HCT116 (cell line): Measurements from ENCODE around the gene LDLRAD4. TPM values are rescaled to one million over a fixed set of nuclear protein-coding genes. Genes with fewer than 3 reads are reported as not detected.

Experiments used
- ATAC-seq: fragments of 200-7000 bp; cut with Tn5 transposase; 2 replicates; pipeline ENCODE4 v1.9.1; 2020; ENCODE audit warnings: mild to moderate bottlenecking, moderate library complexity
- BruUV-seq: library from RNA; stranded (reverse); fragments of 400-500 nt; replicated peaks from 2 replicates; lab custom pipeline; 2021; lab: Mats Ljungman, UMichigan
- CTCF ChIA-PET: fragments of 300-600 bp; sonication (Branson Sonifier 250); formaldehyde crosslinking; loops from one replicate; lab custom pipeline; 2021; ENCODE audit warnings: antibody characterized with exemption; lab: Charles Lee
- POLR2A ChIA-PET: fragments of 300-600, 350-600 bp; sonication (Branson Sonifier 250); formaldehyde crosslinking; loops from one replicate; lab custom pipeline; 2021; ENCODE audit warnings: antibody characterized with exemption; lab: Charles Lee
- RAD21 ChIA-PET, 2 experiments: fragments of 300-600 bp; sonication (Branson Sonifier 250); formaldehyde crosslinking; loops; one replicate each; lab custom pipeline; 2023; ENCODE audit warnings: low total read pairs in 2 of 2; ENCODE audit not compliant: uncharacterized antibody in 2 of 2, unreplicated experiment in 2 of 2, low non-redundant PET in 1 of 2; lab: Charles Lee
- DNase-seq: peaks from one replicate; pipeline ENCODE4 v3.0.0-alpha.2; 2010; ENCODE audit warnings: low read depth, low spot score
- H2AFZ ChIP-seq: fragments of 200-600 bp; shearing (Covaris generic), sonication (generic); 2 replicates; pipeline ENCODE4 v1.6.1; 2017; ENCODE audit warnings: low read depth, mixed run types, mixed read lengths, antibody characterized with exemption, low read length; ENCODE audit not compliant: poor library complexity, severe bottlenecking
- H3K27ac ChIP-seq: 2 replicates; pipeline ENCODE4 v1.5.1; 2012; ENCODE audit warnings: low read depth, low read length
- H3K27me3 ChIP-seq: fragments of 200-600 bp; sonication (generic); 2 replicates; pipeline ENCODE4 v1.6.1; 2016; ENCODE audit warnings: mixed run types, low read length, mixed read lengths; ENCODE audit not compliant: insufficient read depth
- H3K36me3 ChIP-seq, 2 experiments: fragments of 200-500 bp in 1 of 2; fragments of 200-600 bp in 1 of 2; sonication (Bioruptor generic) in 1 of 2; sonication (generic) in 1 of 2; 2 replicates each; pipeline versions ENCODE4 v1.5.1 to v1.6.1; 2014 to 2016; ENCODE audit warnings: low read length in 2 of 2, inconsistent platforms in 1 of 2, mixed read lengths in 1 of 2, mixed run types in 1 of 2; ENCODE audit not compliant: insufficient read depth in 2 of 2, control insufficient read depth in 1 of 2
- H3K4me1 ChIP-seq, 2 experiments: fragments of 200-600 bp in 1 of 2; sonication (generic) in 1 of 2; 2 replicates each; pipeline versions ENCODE4 v1.5.1 to v1.6.1; 2012 to 2017; ENCODE audit warnings: low read length in 2 of 2, inconsistent platforms in 1 of 2, mild to moderate bottlenecking in 1 of 2, mixed read lengths in 1 of 2, mixed run types in 1 of 2, moderate library complexity in 1 of 2; ENCODE audit not compliant: insufficient read depth in 2 of 2, control insufficient read depth in 1 of 2
- H3K4me2 ChIP-seq: fragments of 200-600 bp; sonication (generic); 2 replicates; pipeline ENCODE4 v1.6.1; 2017; ENCODE audit warnings: mixed run types, low read length, mixed read lengths
- H3K4me3 ChIP-seq, 2 experiments: fragments of 200-600 bp in 1 of 2; sonication (generic) in 1 of 2; replicated peaks in 1 of 2; 2 replicates each; pipeline ENCODE4 v1.5.1; 2011 to 2016; ENCODE audit warnings: low read length in 2 of 2, control low read depth in 1 of 2, low read depth in 1 of 2, mild to moderate bottlenecking in 1 of 2, mixed read lengths in 1 of 2, mixed run types in 1 of 2
- H3K79me2 ChIP-seq: fragments of 200-600 bp; sonication (generic); 2 replicates; pipeline ENCODE4 v1.6.1; 2017; ENCODE audit warnings: mild to moderate bottlenecking, mixed run types, low read length, moderate library complexity, mixed read lengths; ENCODE audit not compliant: insufficient read depth
- H3K9ac ChIP-seq: fragments of 200-600 bp; sonication (generic); 2 replicates; pipeline ENCODE4 v1.6.1; 2016; ENCODE audit warnings: low read length, mixed read lengths
- H3K9me2 ChIP-seq: fragments of 200-600 bp; sonication (generic), shearing (Covaris generic); 2 replicates; pipeline ENCODE4 v1.6.1; 2017; ENCODE audit warnings: mixed run types, mild to moderate bottlenecking, moderate library complexity; ENCODE audit not compliant: insufficient read depth
- H3K9me3 ChIP-seq, 2 experiments: fragments of 200-500 bp in 1 of 2; fragments of 200-600 bp in 1 of 2; sonication (Bioruptor generic) in 1 of 2; sonication (generic) in 1 of 2; 2 replicates each; pipeline ENCODE4 v1.6.1; 2014 to 2017; ENCODE audit warnings: low read length in 2 of 2, mixed read lengths in 2 of 2, inconsistent platforms in 1 of 2, low read depth in 1 of 2, mild to moderate bottlenecking in 1 of 2, mixed run types in 1 of 2, moderate library complexity in 1 of 2; ENCODE audit not compliant: control insufficient read depth in 1 of 2, insufficient read depth in 1 of 2
- H4K20me1 ChIP-seq: fragments of 200-600 bp; sonication (generic), shearing (Covaris generic); 2 replicates; pipeline ENCODE4 v1.6.1; 2017; ENCODE audit warnings: mixed run types, mild to moderate bottlenecking, moderate library complexity; ENCODE audit not compliant: insufficient read depth
- ATF3 ChIP-seq: IDR thresholded peaks from 2 replicates; pipeline ENCODE4 v1.6.1; 2012
- CBX3 ChIP-seq: IDR thresholded peaks from 2 replicates; pipeline ENCODE4 v1.6.1; 2012; ENCODE audit warnings: low read depth
- CEBPB ChIP-seq: IDR thresholded peaks from 2 replicates; pipeline ENCODE4 v1.6.1; 2012; ENCODE audit warnings: low read depth
- EGR1 ChIP-seq: IDR thresholded peaks from 2 replicates; pipeline ENCODE4 v1.6.1; 2012; ENCODE audit warnings: low read depth
- ELF1 ChIP-seq: IDR thresholded peaks from 2 replicates; pipeline ENCODE4 v1.6.1; 2012; ENCODE audit warnings: low read depth, borderline replicate concordance
- EZH2phosphoT487 ChIP-seq: fragments of 200-600 bp; IDR thresholded peaks from 2 replicates; pipeline ENCODE4 v1.6.1; 2018; ENCODE audit warnings: antibody characterized with exemption, borderline replicate concordance
- JUND ChIP-seq: IDR thresholded peaks from 2 replicates; pipeline ENCODE4 v1.6.1; 2012
- MAX ChIP-seq: IDR thresholded peaks from 2 replicates; pipeline ENCODE4 v1.6.1; 2012
- POLR2A ChIP-seq: IDR thresholded peaks from 2 replicates; pipeline ENCODE4 v1.7.0; 2011; ENCODE audit warnings: borderline replicate concordance; ENCODE audit not compliant: insufficient read depth, insufficient read length; ENCODE audit errors: extremely low read depth
- REST ChIP-seq: IDR thresholded peaks from 2 replicates; pipeline ENCODE4 v1.6.1; 2012; ENCODE audit warnings: low read depth
- SIN3A ChIP-seq: IDR thresholded peaks from 2 replicates; pipeline ENCODE4 v1.6.1; 2012; ENCODE audit warnings: low read depth
- SP1 ChIP-seq: IDR thresholded peaks from 2 replicates; pipeline ENCODE4 v1.6.1; 2012; ENCODE audit warnings: low read depth
- ZBTB33 ChIP-seq: IDR thresholded peaks from 2 replicates; pipeline ENCODE4 v1.6.1; 2011; ENCODE audit warnings: mild to moderate bottlenecking, low read length, moderate library complexity; ENCODE audit not compliant: insufficient replicate concordance; ENCODE audit errors: extremely low read depth
- ZFX ChIP-seq: fragments of 450-650 bp; IDR thresholded peaks from 2 replicates; pipeline ENCODE4 v1.6.1; 2017
- ZNF274 ChIP-seq: fragments of 200-500 bp; sonication (Bioruptor generic); IDR thresholded peaks from 2 replicates; pipeline ENCODE4 v1.6.1; 2014; ENCODE audit warnings: mild to moderate bottlenecking, low read depth, low read length, inconsistent platforms
- intact Hi-C: fragments of 100-400 bp; cut with micrococcal nuclease; formaldehyde crosslinking; loops from 2 replicates; pipeline ENCODE4 v1.10.0; 2022
- total RNA-seq: library from RNA; stranded (reverse); gene quantifications from one replicate; pipeline ENCODE4 v1.2.1, GENCODE V29; 2021; ENCODE audit not compliant: unreplicated experiment

Gene LDLRAD4
- total RNA-seq, 1 experiment from 2014 or later: 1.2 TPM

- no peak for TF ChIP-seq ZFX
- TF ChIP-seq, all 23 proteins: peak for 0
Observed at GRCh38 chr18:13265911-13266217, 47.3 kb downstream of the LDLRAD4 start (continued).

- H2AFZ ChIP-seq: no peak overlapping the region
- intact Hi-C loops: loop anchor here (10.0 kb wide), 1 partner anchor 48 kb away; no protein-coding TSS in a partner anchor
- H3K9me3 ChIP-seq: no peaks in the 10 kb centered on the region
- DNase-seq: no peak
- H3K9me2 ChIP-seq: no peaks in the 10 kb centered on the region
- no peak overlapping the region for H3K4me3 ChIP-seq
- no peaks in the 10 kb centered on the region for H3K27me3 ChIP-seq
- no peak overlapping the region for H3K9ac ChIP-seq
- no peak for ATAC-seq
- no peak overlapping the region for H3K27ac ChIP-seq
- TF ChIP-seq MAX (no peak), SIN3A (no peak), ELF1 (no peak), POLR2A (no peak), ZNF274 (no peak), EGR1 (no peak), SP1 (no peak), CEBPB (no peak), REST (no peak), EZH2phosphoT487 (no peak), ZBTB33 (no peak), CBX3 (no peak), JUND (no peak), ATF3 (no peak)
- no peaks in the 10 kb centered on the region for H3K79me2 ChIP-seq
- POLR2A ChIA-PET: no interaction called here
- no peaks in the 10 kb centered on the region for H4K20me1 ChIP-seq
- H3K36me3 ChIP-seq: no peaks in the 10 kb centered on the region
- RAD21 ChIA-PET: no interaction called here
- H3K4me1 ChIP-seq: no peaks in the 10 kb centered on the region
- CTCF ChIA-PET: no interaction called here
- H3K4me2 ChIP-seq: no peak overlapping the region
- BruUV-seq: no TSS peak
Observed at GRCh38 chr18:13266218-13267100, 47.9 kb downstream of the LDLRAD4 start.
